ENCODE measurements around the gene CPNE5. TPM values are rescaled to one million over a fixed set of nuclear protein-coding genes. Genes with fewer than 3 reads are reported as not detected.

CPNE5 gene
- polyA plus RNA-seq, 4 donors, result 12.5 to 14.8 (median 13.3) TPM

DNA sequence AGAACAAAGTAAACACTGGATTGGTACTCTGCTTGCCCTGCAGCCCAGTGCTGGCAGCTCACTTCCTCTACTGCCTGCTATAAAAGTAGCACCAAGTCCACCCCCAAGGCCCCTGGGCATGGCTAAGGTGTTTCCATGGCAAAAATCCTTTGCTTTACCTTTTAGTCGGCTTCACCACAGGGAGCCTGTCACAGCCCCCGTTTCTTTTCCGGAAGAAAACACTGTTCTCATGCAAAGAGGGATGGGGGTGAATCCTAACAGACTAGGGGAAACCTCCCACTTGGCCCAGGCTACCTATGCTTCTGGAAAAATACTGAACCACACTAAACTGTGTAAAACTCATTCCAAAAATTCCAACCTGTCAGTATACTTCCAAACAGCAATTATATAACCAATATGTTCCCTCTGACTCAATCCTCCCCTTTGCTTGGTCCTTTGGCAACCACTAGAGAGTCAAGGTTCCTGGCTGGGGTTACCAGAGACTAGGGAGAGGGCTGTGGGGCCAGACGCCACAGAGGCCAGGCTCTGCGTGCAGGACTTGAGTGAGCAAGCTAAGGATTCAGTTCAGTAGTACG is 19.2 kb upstream of the CPNE5 start:
- no peak for DNase-seq (ENCODE audit: low read depth in 4 of 4, low spot score in 3 of 4)

DNA sequence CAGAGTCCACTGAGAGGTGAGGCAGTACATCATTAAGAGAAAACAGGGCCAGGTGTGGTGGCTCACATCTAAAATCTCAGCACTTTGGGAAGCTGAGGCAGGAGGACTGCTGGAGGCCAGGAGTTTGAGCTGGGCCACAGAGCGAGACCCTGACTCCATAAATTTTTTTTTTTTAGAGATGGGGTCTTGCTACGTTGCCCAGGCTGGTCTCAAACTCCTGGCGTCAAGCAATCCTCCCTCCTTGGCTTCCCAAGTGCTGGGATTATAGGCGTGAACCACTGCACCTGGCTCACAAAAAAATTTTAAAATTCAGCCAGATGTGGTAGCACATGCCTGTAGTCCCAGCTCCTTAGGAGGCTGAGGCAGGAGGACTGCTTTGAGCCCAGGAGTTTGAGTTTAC is 18.1 kb upstream of the CPNE5 start:
- DNase-seq (ENCODE audit: low read depth in 4 of 4, low spot score in 3 of 4), result no peak

DNA sequence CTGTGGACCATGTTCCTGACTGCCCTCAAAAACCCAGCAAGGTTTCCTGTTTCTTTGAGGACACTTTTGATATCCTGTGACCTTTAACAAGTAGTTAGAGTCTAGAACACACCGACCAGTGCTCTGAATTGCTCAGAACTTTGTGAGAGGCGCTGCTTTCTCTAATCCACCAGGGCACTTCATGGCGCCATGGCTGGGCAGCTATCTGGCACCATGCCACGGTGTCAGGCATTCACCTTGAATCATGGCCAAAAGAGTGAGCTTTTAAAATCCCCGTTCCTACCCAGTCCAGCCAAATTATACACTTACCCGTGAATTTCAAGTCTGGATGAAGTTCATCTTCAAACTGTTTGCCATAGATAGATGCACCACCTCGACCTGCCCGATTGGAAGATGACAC is 17.0 kb upstream of the CPNE5 start:
- no peak for DNase-seq (ENCODE audit: low read depth in 4 of 4, low spot score in 3 of 4)

DNA sequence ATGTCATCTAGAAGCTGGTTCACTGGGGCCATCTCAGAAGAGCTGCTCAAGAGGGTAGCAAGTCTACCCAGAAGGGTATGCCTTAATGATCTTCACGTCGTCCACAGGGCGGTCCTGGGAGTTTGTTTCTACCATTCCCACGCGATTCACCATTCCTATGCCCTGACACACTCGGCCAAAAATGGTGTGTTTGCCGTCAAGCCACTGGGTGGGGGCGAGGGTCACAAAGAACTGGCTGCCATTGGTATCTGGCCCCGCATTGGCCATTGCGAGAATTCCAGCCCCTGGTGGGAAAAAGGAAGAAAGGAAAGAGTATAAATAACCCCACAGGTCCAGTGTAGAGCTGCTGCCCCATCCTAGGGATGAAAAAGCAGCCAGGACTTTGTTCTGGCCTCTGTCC is 16.5 kb upstream of the CPNE5 start:
- DNase-seq (ENCODE audit: low read depth in 4 of 4, low spot score in 3 of 4), result no peak

DNA sequence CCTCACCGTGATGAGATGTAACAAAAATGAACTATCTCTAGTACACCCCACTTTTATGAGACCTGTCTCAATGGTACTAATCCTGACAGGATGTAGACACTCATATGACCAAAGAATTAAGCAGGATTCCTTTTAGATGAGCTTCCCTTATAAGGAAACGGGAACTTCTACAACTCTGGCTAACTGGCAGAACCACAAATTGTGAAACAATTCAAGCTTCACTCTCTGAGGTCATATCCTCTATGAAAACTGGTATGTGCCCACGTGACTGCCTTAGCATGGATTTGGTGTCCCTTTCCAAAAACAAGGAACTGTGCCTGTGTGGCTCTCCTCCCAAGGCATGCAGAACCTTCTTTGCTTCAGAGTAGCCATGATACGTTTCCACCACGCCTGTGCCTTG is 14.1 kb upstream of the CPNE5 start:
- no peak for DNase-seq (ENCODE audit: low read depth in 4 of 4, low spot score in 3 of 4)

DNA sequence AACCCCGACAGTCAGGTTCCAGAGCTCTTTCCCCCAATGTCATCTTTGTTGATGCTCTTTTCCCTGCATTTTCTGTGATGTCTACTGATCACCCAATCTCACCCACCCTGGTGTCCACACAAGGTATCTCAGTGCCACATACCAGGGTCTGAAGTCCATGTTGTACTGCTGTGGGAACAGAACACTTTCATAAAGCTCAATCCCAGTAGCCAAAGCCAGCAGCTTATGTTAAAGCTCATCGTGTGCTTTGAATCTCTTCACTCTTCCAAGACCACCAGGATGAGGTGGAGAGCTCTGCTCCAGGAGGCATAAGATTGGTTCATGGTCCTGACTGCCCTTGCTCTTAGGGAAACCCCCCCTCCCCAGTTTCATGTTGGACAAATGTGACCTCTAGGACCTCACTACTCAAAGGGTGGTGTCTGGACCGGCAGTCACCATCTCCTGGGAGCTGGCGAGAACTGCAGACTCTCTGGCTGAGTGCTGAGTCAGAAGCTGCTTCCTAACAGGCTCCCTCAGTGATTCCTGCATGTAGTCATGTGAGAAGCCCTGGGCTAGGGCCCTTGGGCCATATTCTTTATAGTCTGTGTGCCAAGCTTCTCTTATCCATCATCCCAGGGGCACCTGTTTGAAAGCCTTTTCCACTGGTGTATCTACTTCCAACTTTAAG is 13.4 kb upstream of the CPNE5 start:
- no peak for DNase-seq (ENCODE audit: low read depth in 4 of 4, low spot score in 3 of 4)

DNA sequence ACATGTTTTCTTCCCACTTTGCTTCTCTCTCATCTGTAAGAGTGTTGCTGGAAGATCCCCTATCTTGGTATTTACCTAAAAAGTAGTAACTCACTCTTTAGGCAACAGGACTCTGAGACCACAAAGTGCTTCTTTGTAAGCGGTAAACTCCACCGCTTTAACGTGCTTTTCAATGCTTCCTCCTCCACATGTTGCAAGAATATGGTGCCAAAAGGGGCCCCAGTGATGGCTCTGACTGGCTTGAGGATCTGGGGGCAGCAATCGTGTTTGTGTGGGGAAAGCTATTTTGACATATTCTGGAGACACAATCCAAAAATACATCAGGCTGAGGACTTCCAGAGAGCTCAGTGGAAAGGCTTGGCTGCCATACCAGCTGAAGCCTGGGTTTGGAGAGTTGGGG is 12.4 kb upstream of the CPNE5 start:
- no peak for DNase-seq (ENCODE audit: low read depth in 4 of 4, low spot score in 3 of 4)

DNA sequence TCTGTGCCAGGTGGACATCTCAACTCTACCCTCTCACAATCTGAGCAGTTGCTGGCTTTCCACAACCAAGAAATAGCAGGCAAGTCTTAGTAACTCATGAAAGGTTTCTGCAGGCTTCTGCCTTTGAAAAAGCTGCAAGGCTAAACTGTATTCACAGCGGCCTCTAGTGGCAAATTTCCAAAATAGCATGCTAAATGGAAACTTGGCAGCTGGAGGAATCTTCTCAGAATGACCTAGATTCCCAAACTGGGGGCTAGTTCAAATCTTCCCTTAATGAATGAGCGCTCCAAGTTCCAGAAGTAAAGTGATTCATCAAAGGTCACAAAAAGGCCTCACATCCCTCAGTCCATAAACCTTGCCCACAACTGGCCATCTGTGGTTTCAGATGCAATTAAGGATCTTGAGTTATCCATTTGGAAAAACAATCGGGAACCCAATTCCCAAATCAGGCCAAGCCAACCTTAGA is 11.9 kb upstream of the CPNE5 start:
- DNase-seq (ENCODE audit: low read depth in 4 of 4, low spot score in 3 of 4), result no peak

DNA sequence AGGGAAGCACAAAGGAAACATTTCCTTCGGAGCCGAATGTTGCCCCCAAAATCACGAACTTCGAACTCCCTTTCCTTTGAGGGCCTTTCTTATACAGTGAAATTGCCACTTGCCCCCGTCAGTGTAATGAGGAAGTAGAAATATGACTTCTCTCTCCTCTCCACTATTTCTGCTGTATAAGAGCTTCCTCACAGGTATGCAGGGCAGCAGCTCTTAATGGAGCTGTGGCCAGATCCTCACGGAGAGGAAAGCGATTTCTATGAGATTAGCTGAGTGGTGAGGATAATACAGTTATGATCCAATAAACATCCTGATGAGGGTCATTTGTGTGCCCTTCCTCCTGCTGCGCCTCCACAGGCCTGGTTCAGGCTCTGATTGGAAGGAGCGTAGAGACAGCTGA is 10.8 kb upstream of the CPNE5 start:
- no peak for DNase-seq (ENCODE audit: low read depth in 4 of 4, low spot score in 3 of 4)

DNA sequence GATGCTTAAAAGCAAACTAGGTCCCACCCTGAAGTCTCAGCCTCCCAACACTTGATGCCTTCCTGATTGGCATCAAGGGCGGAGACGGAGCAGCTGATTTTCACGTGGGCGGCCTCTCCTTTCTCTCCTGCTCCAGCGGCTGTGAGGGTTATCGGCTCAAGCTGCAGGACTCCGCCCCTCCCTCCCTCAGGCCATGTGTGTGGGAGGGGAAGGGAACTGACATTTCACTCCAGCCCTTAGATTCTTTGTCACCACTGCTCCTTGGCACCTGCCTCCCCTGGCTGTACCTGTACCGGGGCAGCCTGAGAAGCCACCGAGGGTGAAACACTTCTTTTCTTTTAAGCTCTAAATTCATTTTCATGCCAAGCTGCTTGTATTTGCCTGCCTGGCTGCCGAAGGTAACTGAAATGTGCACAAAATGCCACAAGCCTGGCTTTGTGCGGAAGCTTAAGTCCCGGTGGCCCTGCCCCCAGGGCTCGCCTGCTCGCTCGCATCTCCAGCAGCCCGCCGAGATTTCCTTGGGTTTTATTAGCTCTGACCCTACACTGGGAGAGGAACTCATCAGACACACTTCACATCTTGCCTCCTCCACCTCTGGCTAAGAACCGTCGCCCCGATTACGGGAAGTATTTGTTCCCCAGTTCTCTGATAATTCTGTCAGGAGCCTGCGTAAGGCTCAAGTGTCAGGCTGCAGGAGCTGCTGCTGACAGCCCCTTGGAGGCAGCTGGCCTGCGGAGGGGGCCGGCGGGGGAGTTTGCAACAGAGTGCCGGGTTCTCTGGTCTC is 9.6 kb upstream of the CPNE5 start:
- DNase-seq (ENCODE audit: low read depth in 4 of 4, low spot score in 3 of 4), result peak in 1 of 4 donors; percentile 73

DNA sequence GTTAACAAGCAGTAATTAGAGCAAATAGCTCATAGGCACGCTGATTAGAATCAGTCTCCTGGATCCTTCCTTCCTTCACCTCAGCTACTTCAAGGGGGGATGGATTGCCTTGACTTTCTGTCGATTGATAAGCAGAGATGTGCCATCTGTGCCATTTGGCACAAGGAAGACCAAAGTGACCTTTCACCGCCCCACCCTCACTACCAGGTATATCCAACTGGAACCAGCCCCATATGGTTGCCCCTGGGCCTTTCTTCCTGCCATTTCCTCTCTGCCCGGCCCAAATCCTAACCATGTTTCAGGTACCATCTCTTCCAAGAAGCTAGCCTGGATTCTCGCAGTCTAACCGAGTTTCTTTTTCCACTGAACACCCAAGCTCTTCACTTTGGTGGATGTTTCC is 8.7 kb upstream of the CPNE5 start:
- DNase-seq (ENCODE audit: low read depth in 4 of 4, low spot score in 3 of 4), result no peak

DNA sequence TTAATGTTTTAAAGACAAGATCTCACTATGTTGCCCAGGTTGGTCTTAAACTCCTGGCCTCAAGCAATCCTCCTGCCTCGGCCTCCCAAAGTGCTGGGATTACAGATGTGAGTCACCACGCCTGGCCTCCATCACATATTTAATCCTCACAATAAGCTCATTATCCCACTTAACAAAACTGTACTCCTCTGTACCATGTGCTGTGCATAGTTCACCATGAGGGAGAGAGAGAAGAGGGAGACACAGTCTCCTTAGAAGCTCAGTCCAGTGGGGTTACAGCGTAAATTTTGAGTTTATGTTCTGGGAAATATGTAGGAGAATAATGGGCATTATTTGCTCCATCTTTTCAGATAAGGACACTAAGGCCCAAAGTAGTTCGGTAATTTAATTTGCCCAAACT is 7.9 kb upstream of the CPNE5 start:
- no peak for DNase-seq (ENCODE audit: low read depth in 4 of 4, low spot score in 3 of 4)

DNA sequence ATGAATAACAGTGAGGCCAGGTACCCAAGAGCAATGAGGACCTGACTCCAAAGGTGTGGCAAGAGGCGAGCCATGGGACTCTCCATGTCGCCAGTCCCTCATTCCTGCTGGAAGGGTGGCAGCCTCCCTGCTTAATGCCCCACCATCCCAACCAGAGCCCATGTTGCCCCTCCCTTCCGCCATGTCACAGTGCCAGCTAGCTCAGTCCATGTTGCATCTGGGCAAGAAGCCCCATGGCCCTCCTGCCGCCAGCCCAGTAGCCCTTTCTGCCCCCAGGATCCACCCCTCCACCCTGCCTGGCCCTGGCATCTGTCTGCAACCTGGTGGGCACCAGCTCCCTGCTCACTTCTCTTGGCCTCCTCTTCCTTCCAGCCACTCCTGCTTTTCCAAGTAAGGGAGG is 6.0 kb upstream of the CPNE5 start:
- DNase-seq (ENCODE audit: low read depth in 4 of 4, low spot score in 3 of 4), result no peak

DNA sequence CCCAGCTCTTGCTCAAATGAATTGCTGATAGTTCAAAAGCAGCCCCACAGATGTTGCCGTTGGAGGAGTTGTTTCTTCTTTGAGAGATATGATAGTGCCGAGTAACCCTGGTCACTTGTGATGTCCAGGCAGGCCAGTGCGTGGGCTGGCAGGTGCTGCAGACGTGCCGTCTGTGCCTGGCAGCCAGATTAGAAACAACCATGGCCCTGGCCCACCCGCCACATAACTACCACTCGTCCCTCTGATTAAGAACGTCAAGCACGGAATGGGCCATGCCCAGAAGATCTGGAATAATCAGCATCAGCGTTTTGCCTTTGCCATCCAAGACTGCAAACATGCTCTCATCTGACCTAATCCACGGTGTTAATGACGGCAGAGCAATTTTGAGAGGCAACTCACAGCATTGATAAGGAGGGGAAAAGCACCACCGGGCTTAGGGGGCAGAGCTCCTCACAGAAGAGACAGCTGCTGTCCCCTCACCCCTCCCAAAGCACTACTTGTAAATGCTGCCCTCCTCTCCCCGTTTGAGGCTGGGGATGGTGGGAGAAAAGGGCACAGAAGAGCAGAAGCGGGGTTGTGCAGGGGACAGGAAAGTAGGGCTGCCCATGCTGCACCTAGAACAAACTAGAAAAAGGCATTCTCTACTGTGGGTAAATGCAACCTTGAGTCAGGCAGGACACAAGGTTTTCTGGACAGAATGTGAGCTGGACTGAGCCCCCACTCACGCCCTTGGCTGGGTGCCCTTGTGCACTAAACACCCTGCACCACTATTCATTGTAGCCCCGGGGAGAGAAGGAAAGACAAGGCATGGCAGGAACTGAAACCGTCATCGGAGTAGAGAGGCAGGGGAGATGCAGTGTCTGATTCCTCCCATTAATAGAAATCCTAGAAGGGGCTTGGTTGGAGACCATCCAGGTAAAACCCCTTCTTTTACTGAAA is 5.3 kb upstream of the CPNE5 start:
- no peak for DNase-seq (ENCODE audit: low read depth in 4 of 4, low spot score in 3 of 4)

DNA sequence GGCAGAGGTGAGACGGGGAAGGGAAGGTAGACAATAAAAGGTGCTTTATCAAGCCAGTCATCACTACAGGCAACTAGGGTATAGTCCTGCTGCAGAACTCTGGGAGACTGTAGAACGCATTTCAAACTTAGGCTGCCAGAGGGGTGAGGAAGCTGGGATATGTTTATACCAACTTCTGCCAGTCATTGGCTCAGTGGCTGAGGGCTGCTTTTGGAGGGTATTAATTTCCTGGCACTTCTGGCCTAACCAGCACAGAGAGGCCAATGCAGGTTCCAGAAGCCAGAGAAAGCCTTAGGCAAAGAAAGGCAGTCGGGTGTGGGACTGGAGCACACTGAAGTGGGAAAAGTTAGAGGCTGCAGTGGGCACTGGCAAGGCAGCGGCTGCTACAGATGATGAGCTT is 3.9 kb upstream of the CPNE5 start:
- DNase-seq (ENCODE audit: low read depth in 4 of 4, low spot score in 3 of 4), result no peak

DNA sequence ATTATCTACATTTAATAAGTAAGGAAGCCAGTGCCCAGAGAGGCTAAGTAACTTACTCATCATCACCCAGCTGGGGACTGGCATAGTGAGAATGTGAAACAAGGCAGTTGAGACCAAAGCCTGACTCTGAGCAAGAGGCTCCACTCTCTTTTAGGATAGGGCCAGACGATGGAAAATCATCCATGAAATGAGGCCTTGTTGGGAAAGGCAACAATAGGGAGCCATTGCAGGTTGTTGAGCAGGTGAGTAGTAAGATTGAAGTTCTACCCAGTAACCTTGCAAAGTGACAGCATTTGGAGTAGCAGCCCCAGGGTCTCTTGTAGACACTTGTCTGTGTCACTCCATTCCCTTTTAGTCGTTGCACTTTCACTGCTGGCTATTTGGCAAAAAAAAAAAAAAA is 2.5 kb upstream of the CPNE5 start:
- no peak for DNase-seq (ENCODE audit: low read depth in 4 of 4, low spot score in 3 of 4)

DNA sequence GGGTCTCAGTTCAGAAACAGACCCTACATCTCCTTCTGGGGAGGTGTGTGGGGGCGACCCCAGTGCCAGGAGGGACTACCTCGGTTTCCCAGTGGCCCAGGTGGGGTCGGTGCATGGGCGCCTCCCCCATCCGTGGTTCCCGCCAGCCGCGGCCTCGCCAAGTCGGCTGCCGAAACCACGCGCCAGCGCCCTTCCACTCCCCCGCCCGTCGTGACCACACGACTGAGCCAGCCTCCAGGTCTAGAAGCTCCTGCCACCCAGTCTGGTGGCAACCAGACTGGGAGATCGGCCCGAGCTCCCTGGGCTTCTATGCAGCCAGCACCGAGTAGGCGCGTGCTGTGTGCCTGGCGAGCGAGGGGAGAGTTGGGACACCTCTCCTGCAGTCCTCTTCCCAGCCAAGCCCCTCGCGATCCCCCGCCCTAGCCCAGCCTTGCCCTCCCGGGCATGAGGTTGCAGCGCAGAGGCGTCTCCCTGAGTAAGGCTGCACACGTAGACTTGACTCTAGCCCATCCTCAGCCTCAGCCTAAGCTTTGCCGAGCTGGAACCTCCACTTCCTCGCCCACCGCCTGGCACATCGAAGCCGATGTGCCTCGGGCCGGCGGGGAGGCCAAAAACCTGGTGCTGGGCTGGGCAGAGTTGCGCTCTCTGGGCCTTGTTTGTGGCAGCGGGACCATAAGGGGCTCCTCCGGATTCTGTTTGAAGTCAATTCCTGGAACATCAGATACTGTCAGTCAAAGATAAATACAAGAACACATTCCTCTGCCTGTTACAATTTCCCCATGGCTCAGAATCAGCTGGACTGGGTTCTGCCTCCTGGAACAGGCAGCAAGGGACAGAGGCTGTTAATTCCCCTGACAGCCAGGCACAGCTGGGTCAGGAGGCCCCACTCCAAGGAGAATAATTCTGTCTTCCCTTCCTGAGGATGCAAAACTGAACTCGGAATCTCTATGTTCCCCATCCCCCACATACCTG is 1.5 kb upstream of the CPNE5 start:
- DNase-seq (ENCODE audit: low read depth in 4 of 4, low spot score in 3 of 4), result no peak

DNA sequence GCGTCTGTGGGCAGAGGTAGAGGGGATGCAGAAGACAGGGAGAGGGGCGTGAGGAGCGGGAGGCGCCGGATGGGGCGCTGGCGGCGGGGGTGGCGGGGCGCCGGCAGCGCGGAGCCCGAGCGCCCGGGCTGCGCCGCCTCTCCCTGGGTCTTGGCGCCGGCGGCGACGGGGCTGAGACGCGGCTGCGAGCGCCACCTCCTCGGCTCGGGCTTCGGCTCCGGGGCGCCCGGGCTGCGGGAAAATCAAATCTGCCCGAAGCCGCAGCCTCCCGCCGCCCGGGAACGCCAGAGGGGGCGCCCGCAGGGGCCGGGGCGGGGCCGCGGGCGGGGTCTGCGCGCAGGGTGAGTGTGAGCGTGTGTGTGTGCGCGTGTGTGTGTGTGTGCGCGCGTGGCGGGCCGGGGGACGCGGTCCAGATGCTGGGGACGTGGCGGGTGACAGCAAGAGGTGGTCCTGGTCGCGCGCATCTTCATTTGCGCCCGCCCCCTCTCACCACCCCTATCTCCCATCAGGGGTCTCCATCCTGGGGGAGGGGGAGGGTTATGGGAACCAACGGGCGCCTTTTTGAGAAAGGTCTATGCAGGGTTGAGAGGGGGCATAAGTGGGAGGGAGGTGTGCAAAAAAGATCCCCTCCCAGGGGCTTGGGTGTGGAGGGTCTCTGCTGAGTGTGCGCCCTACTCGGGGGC is 646 bp upstream of the CPNE5 start:
- no peak for DNase-seq (ENCODE audit: low read depth in 4 of 4, low spot score in 3 of 4)

DNA sequence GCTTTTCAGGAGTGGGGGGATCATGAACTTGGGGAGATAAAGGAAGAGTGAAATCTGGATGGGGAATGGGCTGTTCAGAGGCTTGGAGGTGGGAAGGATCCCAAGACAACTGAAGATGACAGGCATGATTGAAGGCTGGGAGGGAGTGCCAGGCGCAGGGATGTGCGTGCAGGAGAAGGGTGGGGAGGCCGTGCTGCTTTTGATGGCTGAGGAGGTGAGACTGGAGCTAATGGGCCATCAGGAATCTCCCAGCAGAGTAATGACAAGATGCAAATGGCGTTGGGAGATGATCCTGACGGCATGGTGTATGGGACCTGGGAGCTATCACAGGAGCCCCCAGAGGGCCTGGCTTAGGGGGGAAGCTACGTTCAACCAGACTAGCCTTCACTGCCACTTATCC is 1.6 kb downstream of the CPNE5 start:
- DNase-seq (ENCODE audit: low read depth in 4 of 4, low spot score in 3 of 4), result no peak
